Measurements from ENCODE around the gene CDK14.
"Not testable (repeated sequence)": the region's sequence is repeated elsewhere in the genome, so short reads cannot be mapped to it uniquely, and the experiment has no call there.

Gene CDK14

GRCh38 chr7:91135703-91136430, 539.7 kb downstream of the CDK14 start:
- DNase-seq (ENCODE audit: low spot score) (no peak), FAIRE-seq (no peak)

GRCh38 chr7:91137153-91137787, 541.1 kb downstream of the CDK14 start:
- no peak for DNase-seq (ENCODE audit: low spot score)
- FAIRE-seq, result no peak

GRCh38 chr7:91137788-91138368, 541.8 kb downstream of the CDK14 start:
- FAIRE-seq, result no peak
- DNase-seq (ENCODE audit: low spot score), result no peak

- DNase-seq (ENCODE audit: low spot score) (no peak), FAIRE-seq (no peak)
Measured at GRCh38 chr7:91140286-91140685, 544.2 kb downstream of the CDK14 start.

- FAIRE-seq, result no peak
- no peak for DNase-seq (ENCODE audit: low spot score)
Measured at GRCh38 chr7:91140982-91141381, 544.9 kb downstream of the CDK14 start.

- DNase-seq (ENCODE audit: low spot score) (no peak), FAIRE-seq (no peak)
Measured at GRCh38 chr7:91142743-91143142, 546.6 kb downstream of the CDK14 start.

- DNase-seq (ENCODE audit: low spot score) (no peak), FAIRE-seq (no peak)
Measured at GRCh38 chr7:91149341-91150246, 553.5 kb downstream of the CDK14 start.

- FAIRE-seq (no peak), DNase-seq (ENCODE audit: low spot score) (no peak)
Measured at GRCh38 chr7:91151916-91152315, 555.8 kb downstream of the CDK14 start.

- FAIRE-seq (no peak), DNase-seq (ENCODE audit: low spot score) (no peak)
Measured at GRCh38 chr7:91156316-91157185, 560.4 kb downstream of the CDK14 start.

- no peak for DNase-seq (ENCODE audit: low spot score)
- FAIRE-seq, result peak; percentile 79
Measured at GRCh38 chr7:91157579-91158320, 561.6 kb downstream of the CDK14 start.

- DNase-seq (ENCODE audit: low spot score), result no peak
- no peak for FAIRE-seq
Measured at GRCh38 chr7:91162436-91162835, 566.3 kb downstream of the CDK14 start.

GRCh38 chr7:91164506-91164905, 568.4 kb downstream of the CDK14 start:
- DNase-seq (ENCODE audit: low spot score) (no peak), FAIRE-seq (no peak)

GRCh38 chr7:91165006-91165845, 569.1 kb downstream of the CDK14 start:
- FAIRE-seq (peak; percentile 99), DNase-seq (ENCODE audit: low spot score) (peak; percentile 92)

GRCh38 chr7:91165846-91166230, 569.7 kb downstream of the CDK14 start:
- FAIRE-seq (no peak), DNase-seq (ENCODE audit: low spot score) (no peak)

- FAIRE-seq, result no peak
- DNase-seq (ENCODE audit: low spot score), result no peak
Measured at GRCh38 chr7:91168871-91169829, 573.0 kb downstream of the CDK14 start.

GRCh38 chr7:91169830-91170191, 573.7 kb downstream of the CDK14 start:
- DNase-seq (ENCODE audit: low spot score) (no peak), FAIRE-seq (no peak)

- not testable (repeated sequence) for FAIRE-seq; DNase-seq (ENCODE audit: low spot score)
Measured at GRCh38 chr7:91173265-91173664, 577.1 kb downstream of the CDK14 start.

- FAIRE-seq (no peak), DNase-seq (ENCODE audit: low spot score) (no peak)
Measured at GRCh38 chr7:91180746-91181145, 584.6 kb downstream of the CDK14 start.

Data from RCC 7860 (cell line).